Breast epithelium (tissue), 3 donors: ENCODE data around the gene CABLES2.

Experiments used
- CTCF ChIP-seq, 3 donors: fragments of 450-650 bp; IDR thresholded peaks; one replicate each; pipeline ENCODE4 v1.5.1; 2016 to 2017; ENCODE audit warnings: antibody characterized with exemption in 3 of 3, mild to moderate bottlenecking in 3 of 3, moderate library complexity in 3 of 3
- POLR2AphosphoS5 ChIP-seq, 3 donors: sonication (generic); formaldehyde crosslinking; IDR thresholded peaks; one replicate each; pipeline ENCODE4 v1.6.1; 2017; ENCODE audit warnings: antibody characterized with exemption in 3 of 3

GRCh38 chr20:62391165-62392076, 15.7 kb downstream of the CABLES2 start:
- TF ChIP-seq CTCF (IDR thresholded peaks at IDR 0.05) (no peak), POLR2AphosphoS5 (IDR thresholded peaks at IDR 0.05) (no peak)
